HepG2 (cell line): Measurements from ENCODE around the gene GAL3ST3. TPM values are rescaled to one million over a fixed set of nuclear protein-coding genes. Genes with fewer than 3 reads are reported as not detected.

Experiments used
- CBX5 ChIP-seq: sonication (generic); formaldehyde crosslinking; IDR thresholded peaks from 2 replicates; pipeline ENCODE4 v1.4.0; 2020; ENCODE audit warnings: missing genetic modification reagents, borderline replicate concordance
- CREM ChIP-seq, 2 experiments: sonication (generic) in 1 of 2; formaldehyde crosslinking in 1 of 2; IDR thresholded peaks; 2 replicates each; pipeline versions ENCODE4 v1.4.0 to v1.6.1; 2016 to 2020; ENCODE audit warnings: antibody characterized with exemption in 1 of 2, mild to moderate bottlenecking in 1 of 2, missing genetic modification reagents in 1 of 2
- FOSL1 ChIP-seq: sonication (generic); formaldehyde crosslinking; IDR thresholded peaks from 2 replicates; pipeline ENCODE4 v1.9.0; 2021; ENCODE audit warnings: missing genetic modification reagents, borderline replicate concordance
- FOXC1 ChIP-seq: sonication (generic); formaldehyde crosslinking; IDR thresholded peaks from 2 replicates; pipeline ENCODE4 v1.8.0; 2022; ENCODE audit warnings: mild to moderate bottlenecking, missing genetic modification reagents, borderline replicate concordance
- FOXK1 ChIP-seq: sonication (generic); formaldehyde crosslinking; IDR thresholded peaks from 2 replicates; pipeline ENCODE4 v1.4.0; 2020; ENCODE audit warnings: low read depth, missing genetic modification reagents, borderline replicate concordance
- KLF15 ChIP-seq: sonication (generic); formaldehyde crosslinking; IDR thresholded peaks from 2 replicates; pipeline ENCODE4 v1.8.1; 2023; ENCODE audit warnings: borderline replicate concordance, mild to moderate bottlenecking, inconsistent platforms, missing genetic modification reagents, mixed read lengths
- NR3C1 ChIP-seq: sonication (generic); formaldehyde crosslinking; IDR thresholded peaks from 2 replicates; pipeline ENCODE4 v1.4.0; 2020; ENCODE audit warnings: missing genetic modification reagents
- RBAK ChIP-seq: sonication (generic); formaldehyde crosslinking; IDR thresholded peaks from 2 replicates; pipeline ENCODE4 v1.5.1; 2020; ENCODE audit warnings: mild to moderate bottlenecking, missing genetic modification reagents
- SOX6 ChIP-seq, 2 experiments: fragments of 450-650 bp in 1 of 2; sonication (generic) in 1 of 2; formaldehyde crosslinking in 1 of 2; IDR thresholded peaks; 2 replicates each; pipeline versions ENCODE4 v1.4.0 to v1.6.1; 2017 to 2020; ENCODE audit warnings: antibody characterized with exemption in 1 of 2, mild to moderate bottlenecking in 1 of 2, missing genetic modification reagents in 1 of 2
- TBL1XR1 ChIP-seq: fragments of 150-350 bp; IDR thresholded peaks from 2 replicates; pipeline ENCODE4 v1.6.1; 2014; ENCODE audit warnings: borderline replicate concordance, low read length; ENCODE audit not compliant: partially characterized antibody
- TFDP2 ChIP-seq: sonication (generic); formaldehyde crosslinking; IDR thresholded peaks from 2 replicates; pipeline ENCODE4 v1.4.0; 2020; ENCODE audit warnings: missing genetic modification reagents
- YY1 ChIP-seq: IDR thresholded peaks from 2 replicates; pipeline ENCODE4 v1.6.1; 2011; ENCODE audit warnings: low read length, low read depth, moderate library complexity, mild to moderate bottlenecking; ENCODE audit not compliant: insufficient read depth, insufficient replicate concordance
- ZNF276 ChIP-seq: sonication (generic); formaldehyde crosslinking; IDR thresholded peaks from 2 replicates; pipeline ENCODE4 v1.4.0; 2020; ENCODE audit warnings: mild to moderate bottlenecking, low read depth, missing genetic modification reagents
- ZNF343 ChIP-seq: sonication (generic); formaldehyde crosslinking; IDR thresholded peaks from 2 replicates; pipeline ENCODE4 v1.4.0; 2020; ENCODE audit warnings: mild to moderate bottlenecking, missing genetic modification reagents
- ZNF484 ChIP-seq: sonication (generic); formaldehyde crosslinking; IDR thresholded peaks from 2 replicates; pipeline ENCODE4 v1.5.1; 2020; ENCODE audit warnings: mild to moderate bottlenecking, low read depth, missing genetic modification reagents, borderline replicate concordance
- ZNF496 ChIP-seq: sonication (generic); formaldehyde crosslinking; IDR thresholded peaks from 2 replicates; pipeline ENCODE4 v1.8.1; 2023; ENCODE audit warnings: mild to moderate bottlenecking, moderate library complexity, missing genetic modification reagents; ENCODE audit not compliant: insufficient replicate concordance
- ZNF614 ChIP-seq: IDR thresholded peaks from 2 replicates; pipeline ENCODE4 v1.6.1; 2018; ENCODE audit warnings: missing biosample characterization, missing genetic modification reagents, inconsistent platforms, borderline replicate concordance
- ZNF652 ChIP-seq: IDR thresholded peaks from 2 replicates; pipeline ENCODE4 v1.6.1; 2016; ENCODE audit warnings: low read depth, borderline replicate concordance
- ZNF703 ChIP-seq: sonication (generic); formaldehyde crosslinking; IDR thresholded peaks from 2 replicates; pipeline ENCODE4 v1.5.1; 2020; ENCODE audit warnings: missing genetic modification reagents, mild to moderate bottlenecking, moderate library complexity, borderline replicate concordance
- polyA plus RNA-seq, 8 experiments: library from polyadenylated mRNA; depleted of rRNA in 3 of 8; stranded (reverse) in 7 of 8; unstranded in 1 of 8; fragments of >200 nt; fragmentation: Illumina TruSeq in 4 of 8; extraction: Trizol in 4 of 8; gene quantifications; 2 replicates each; pipeline versions ENCODE4 v1.2.1 to v1.2.3, GENCODE V29; 2011 to 2016; ENCODE audit warnings: low read depth in 4 of 8, missing spikeins in 1 of 8, mixed read lengths in 1 of 8; ENCODE audit not compliant: insufficient read depth in 1 of 8
- total RNA-seq, 5 experiments: library from RNA; depleted of rRNA; stranded (reverse); fragments of >200 nt; fragmentation: Illumina TruSeq; extraction: Trizol; gene quantifications; 2 replicates each; pipeline ENCODE4 v1.2.3, GENCODE V29; 2016; ENCODE audit warnings: low read depth in 1 of 5
- TF ChIP-seq, protein P1 (sequence below): sonication (generic); formaldehyde crosslinking; conservative IDR thresholded peaks from 2 replicates; pipeline ENCODE4 v1.8.0; 2022; ENCODE audit warnings: missing genetic modification reagents
- TF ChIP-seq, protein P2 (sequence below): sonication (generic); formaldehyde crosslinking; IDR thresholded peaks from 2 replicates; pipeline ENCODE4 v1.5.0; 2020; ENCODE audit warnings: mild to moderate bottlenecking, low read depth, missing genetic modification reagents, borderline replicate concordance

Gene GAL3ST3
- total and polyA plus RNA-seq, 2 of the 13 experiments (the other 11 are each of a cell fraction or from before 2014, with no cell fraction given), result not detected

DNA sequence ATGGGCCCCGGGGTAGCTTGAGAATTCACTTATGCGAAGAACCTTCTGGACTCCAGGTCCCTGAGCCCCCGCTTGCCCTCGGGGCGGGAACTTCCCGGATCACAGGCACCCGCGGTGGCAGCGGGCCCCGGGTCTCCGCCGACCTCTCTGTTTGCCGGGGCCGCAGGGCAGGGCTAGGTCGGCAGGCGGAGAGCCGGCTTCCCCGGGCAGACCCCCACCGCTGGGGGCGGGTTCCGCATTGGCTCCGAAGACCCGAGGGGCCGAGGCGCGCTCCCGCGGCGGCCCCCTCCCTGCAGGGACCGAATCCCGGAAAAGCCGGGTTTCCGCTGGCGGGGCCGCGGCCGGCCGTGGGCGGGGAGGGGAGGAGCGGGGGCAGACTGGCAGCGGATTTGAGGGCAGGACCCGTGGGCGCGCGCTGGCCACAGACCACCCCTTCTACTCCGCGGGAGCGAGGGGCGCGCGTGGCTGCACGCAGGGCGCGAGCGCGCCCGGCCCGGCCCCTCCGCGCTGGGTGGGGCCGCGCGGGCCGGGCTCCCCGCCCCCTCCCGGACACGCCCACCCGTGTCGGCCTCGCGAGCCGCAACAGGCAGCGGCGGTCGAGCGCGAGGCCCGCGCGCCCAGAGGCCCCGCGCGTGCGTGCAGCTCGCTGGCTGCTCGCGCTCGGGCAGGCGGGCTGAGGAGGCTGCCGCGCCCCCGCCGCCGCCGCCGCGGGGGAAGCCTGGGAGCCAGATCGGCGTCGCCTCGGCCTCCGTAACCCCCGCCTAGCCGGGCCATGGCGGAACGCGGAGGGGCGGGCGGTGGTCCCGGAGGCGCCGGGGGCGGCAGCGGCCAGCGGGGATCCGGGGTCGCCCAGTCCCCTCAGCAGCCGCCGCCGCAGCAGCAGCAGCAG, 21.0 kb upstream of the GAL3ST3 start, which contains the start of gene PACS1 (continued):
- TF ChIP-seq, protein P1, sequence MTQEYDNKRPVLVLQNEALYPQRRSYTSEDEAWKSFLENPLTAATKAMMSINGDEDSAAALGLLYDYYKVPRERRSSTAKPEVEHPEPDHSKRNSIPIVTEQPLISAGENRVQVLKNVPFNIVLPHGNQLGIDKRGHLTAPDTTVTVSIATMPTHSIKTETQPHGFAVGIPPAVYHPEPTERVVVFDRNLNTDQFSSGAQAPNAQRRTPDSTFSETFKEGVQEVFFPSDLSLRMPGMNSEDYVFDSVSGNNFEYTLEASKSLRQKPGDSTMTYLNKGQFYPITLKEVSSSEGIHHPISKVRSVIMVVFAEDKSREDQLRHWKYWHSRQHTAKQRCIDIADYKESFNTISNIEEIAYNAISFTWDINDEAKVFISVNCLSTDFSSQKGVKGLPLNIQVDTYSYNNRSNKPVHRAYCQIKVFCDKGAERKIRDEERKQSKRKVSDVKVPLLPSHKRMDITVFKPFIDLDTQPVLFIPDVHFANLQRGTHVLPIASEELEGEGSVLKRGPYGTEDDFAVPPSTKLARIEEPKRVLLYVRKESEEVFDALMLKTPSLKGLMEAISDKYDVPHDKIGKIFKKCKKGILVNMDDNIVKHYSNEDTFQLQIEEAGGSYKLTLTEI (CRISPR knock-in tag), result no peak
- TF ChIP-seq FOXK1 (CRISPR knock-in tag) (no peak), KLF15 (CRISPR knock-in tag) (no peak), ZNF496 (CRISPR knock-in tag) (no peak), YY1 (peak; percentile 52), ZNF703 (CRISPR knock-in tag) (no peak), ZNF276 (CRISPR knock-in tag) (no peak), ZNF343 (no peak), CREM (IDR thresholded peaks at IDR 0.05) (no peak), CREM (CRISPR knock-in tag; IDR thresholded peaks at IDR 0.05) (no peak), FOXC1 (CRISPR knock-in tag) (no peak), TFDP2 (CRISPR knock-in tag) (no peak; the same call in 1 of the 2 replicates), FOSL1 (CRISPR knock-in tag) (no peak), ZNF614 (CRISPR knock-in tag) (no peak), NR3C1 (CRISPR knock-in tag) (no peak), ZNF652 (CRISPR knock-in tag) (no peak), SOX6 (IDR thresholded peaks at IDR 0.05) (no peak), SOX6 (CRISPR knock-in tag; IDR thresholded peaks at IDR 0.05) (0 out of 2 replicates have a peak, but pooled peaks have one; percentile 11), CBX5 (no peak), ZNF484 (no peak), TBL1XR1 (no peak), RBAK (CRISPR knock-in tag) (no peak)
- TF ChIP-seq, protein P2, sequence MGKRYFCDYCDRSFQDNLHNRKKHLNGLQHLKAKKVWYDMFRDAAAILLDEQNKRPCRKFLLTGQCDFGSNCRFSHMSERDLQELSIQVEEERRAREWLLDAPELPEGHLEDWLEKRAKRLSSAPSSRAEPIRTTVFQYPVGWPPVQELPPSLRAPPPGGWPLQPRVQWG, result no peak
